NCI-H1694 (cell line): ENCODE data around the gene RBM25.

ENCODE experiments used
- DNase-seq: peaks from one replicate; lab custom pipeline; 2025; lab: John Stamatoyannopoulos, UW

Gene RBM25

GRCh38 chr14:73102806-73103497 is 44.6 kb downstream of the RBM25 start:
- DNase-seq: no peak

GRCh38 chr14:73105050-73105449 is 46.7 kb downstream of the RBM25 start:
- DNase-seq: no peak

GRCh38 chr14:73105727-73106126 is 47.4 kb downstream of the RBM25 start:
- no peak for DNase-seq

DNA sequence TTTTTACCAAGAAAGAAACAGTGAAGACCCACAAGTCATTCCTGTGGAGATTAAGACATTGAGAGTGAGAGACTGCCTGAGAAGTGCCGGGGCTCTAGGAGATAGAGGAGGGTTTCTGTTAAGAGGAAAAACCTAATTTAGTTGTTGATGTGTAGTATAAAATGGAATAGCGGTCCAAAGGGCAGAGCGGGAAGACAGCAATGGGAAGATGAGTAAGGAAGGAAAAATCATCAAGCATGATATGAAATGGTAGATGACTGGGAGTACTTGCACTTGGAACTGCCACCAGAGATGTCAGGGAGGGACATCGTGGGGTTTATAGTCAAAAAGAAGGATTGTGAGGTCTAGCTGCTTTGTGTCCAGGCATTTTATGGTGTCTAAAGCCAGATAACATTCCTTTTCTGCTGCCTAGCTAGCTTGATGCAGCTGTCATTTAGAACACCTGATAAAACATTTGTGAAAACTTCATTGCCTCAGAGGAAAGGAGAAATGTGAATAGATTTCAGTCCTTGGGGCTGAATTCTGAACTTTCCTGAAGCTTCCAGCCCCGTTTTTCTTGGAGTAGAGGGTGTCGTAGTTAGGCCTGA is 57.8 kb downstream of the RBM25 start:
- no peak for DNase-seq

GRCh38 chr14:73124180-73124894 is 66.0 kb downstream of the RBM25 start:
- no peak for DNase-seq

DNA sequence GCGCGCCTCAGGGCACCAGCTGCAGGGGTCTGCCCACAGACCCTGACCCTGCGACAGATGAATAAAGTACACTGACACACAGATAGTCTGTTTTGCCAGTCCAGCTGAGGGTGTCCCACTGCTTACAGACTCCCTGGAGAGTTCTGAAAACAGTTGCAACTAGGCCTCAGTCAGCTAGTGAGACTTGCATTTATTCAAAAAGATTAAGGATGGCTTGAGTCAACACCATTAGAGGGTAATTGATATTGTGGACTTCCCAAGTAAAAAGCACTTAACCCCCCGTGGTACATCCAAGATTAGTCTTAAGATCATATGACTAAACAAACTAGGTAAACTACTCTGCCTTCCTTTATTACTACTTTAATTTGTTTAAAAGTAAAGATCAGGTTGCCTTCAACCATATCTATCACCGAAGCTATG is 66.8 kb downstream of the RBM25 start:
- no peak for DNase-seq

DNA sequence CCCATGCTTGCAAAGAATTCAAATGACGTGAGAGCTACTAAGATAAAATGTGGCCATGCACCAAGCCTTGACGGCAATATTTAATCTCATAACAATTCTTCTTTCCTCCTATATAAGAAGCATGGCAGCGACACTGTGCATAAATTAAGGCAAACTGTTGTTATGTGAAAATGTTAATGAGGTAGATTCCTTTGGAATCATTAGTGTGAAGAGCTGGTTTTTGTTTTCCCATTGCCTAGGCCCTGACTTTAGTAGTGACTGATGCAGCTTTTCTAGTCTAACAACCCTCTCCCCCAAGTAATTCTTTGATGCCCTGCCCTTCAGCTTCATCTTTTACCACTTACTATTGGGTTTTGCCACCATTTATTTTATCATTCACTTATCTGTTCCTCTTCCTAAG is 67.4 kb downstream of the RBM25 start:
- no peak for DNase-seq

DNA sequence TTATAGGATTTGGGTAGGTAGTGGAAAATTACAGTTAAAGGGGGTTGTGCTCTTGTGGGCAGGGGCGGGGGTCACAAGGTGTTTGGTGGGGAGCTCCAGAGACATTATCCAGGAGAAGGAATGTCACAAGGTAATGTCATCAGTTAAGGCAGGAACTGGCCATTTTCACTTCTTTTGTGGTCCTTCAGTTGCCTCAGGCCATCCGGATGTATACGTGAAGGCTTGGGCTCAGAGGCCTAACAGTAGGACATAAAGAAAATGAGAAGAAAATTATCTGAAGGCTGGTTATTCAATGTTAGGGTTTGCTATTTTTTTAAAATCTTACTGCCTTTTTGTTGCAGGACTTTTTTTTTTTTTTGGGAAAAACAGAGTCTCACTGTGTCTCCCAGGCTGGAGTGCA is 75.5 kb downstream of the RBM25 start:
- DNase-seq: no peak

GRCh38 chr14:73136085-73136386 is 77.7 kb downstream of the RBM25 start:
- no peak for DNase-seq

DNA sequence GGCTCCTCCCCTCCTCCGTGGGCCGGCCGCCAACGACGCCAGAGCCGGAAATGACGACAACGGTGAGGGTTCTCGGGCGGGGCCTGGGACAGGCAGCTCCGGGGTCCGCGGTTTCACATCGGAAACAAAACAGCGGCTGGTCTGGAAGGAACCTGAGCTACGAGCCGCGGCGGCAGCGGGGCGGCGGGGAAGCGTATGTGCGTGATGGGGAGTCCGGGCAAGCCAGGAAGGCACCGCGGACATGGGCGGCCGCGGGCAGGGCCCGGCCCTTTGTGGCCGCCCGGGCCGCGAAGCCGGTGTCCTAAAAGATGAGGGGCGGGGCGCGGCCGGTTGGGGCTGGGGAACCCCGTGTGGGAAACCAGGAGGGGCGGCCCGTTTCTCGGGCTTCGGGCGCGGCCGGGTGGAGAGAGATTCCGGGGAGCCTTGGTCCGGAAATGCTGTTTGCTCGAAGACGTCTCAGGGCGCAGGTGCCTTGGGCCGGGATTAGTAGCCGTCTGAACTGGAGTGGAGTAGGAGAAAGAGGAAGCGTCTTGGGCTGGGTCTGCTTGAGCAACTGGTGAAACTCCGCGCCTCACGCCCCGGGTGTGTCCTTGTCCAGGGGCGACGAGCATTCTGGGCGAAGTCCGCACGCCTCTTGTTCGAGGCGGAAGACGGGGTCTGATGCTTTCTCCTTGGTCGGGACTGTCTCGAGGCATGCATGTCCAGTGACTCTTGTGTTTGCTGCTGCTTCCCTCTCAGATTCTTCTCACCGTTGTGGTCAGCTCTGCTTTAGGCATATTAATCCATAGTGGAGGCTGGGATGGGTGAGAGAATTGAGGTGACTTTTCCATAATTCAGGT is 78.3 kb downstream of the RBM25 start, which contains the start of gene PSEN1:
TSS of gene PSEN1 (plus strand) at position 121 of the 839 bp plus-strand sequence. CDS start 11,513 bp downstream, outside the sequence.
- DNase-seq: peak; percentile 90

DNA sequence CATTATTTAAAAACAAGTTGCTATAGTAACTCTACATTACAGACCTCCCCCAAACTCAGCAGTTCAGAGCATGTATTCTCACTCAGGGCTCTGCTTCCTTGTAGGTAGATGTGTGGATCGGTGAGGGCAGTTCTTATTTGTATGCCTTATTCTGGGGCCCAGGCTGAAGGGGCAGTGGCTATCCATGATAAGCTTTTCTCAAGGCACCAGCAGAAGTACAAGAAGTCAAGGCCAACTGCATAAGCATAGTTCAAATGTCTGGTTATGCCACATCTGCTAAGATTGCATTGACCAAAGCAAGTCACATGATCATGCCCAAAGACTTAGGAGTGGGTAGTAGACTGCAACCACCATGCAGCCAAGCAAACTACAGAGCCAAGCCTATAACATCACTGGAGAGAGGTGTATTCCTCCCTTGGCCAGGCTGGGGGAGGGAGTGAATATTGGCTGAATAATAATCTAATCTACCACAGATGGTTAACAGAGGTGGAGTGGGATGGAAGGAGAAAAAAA is 82.5 kb downstream of the RBM25 start:
- DNase-seq: no peak

GRCh38 chr14:73142216-73142615 is 83.9 kb downstream of the RBM25 start:
- no peak for DNase-seq

GRCh38 chr14:73143003-73143402 is 84.7 kb downstream of the RBM25 start:
- DNase-seq: no peak

- no peak for DNase-seq
Observed at GRCh38 chr14:73143617-73144016, 85.3 kb downstream of the RBM25 start.

GRCh38 chr14:73145371-73145770 is 87.0 kb downstream of the RBM25 start:
- no peak for DNase-seq

- peak; percentile 27 for DNase-seq
Observed at GRCh38 chr14:73146111-73146510, 87.8 kb downstream of the RBM25 start.

- no peak for DNase-seq
Observed at GRCh38 chr14:73149753-73150152, 91.4 kb downstream of the RBM25 start.

GRCh38 chr14:73153272-73153671 is 94.9 kb downstream of the RBM25 start:
- DNase-seq: no peak

- DNase-seq: no peak
Observed at GRCh38 chr14:73162251-73162650, 103.9 kb downstream of the RBM25 start.

- no peak for DNase-seq
Observed at GRCh38 chr14:73166399-73166798, 108.1 kb downstream of the RBM25 start.

- no peak for DNase-seq
Observed at GRCh38 chr14:73167727-73168126, 109.4 kb downstream of the RBM25 start.

GRCh38 chr14:73168274-73168673 is 109.9 kb downstream of the RBM25 start:
- no peak for DNase-seq
